ENCODE measurements around the gene KCNMB4. TPM values are rescaled to one million over a fixed set of nuclear protein-coding genes. Genes with fewer than 3 reads are reported as not detected.

KCNMB4 gene
- total and polyA plus RNA-seq, 4 donors, result 0.46 to 1.3 (median 0.65) TPM

- Histone ChIP-seq H3K4me3 (ENCODE audit: low read depth in 1 of 3, low read length in 3 of 3) (no peak overlapping the region), H3K27me3 (ENCODE audit: control insufficient read depth in 4 of 4, insufficient read depth in 4 of 4, low read length in 3 of 4) (no peaks in the 10 kb centered on the region), H3K9ac (ENCODE audit: low read depth in 1 of 2, low read length in 2 of 2) (no peak overlapping the region), H3K27ac (ENCODE audit: low read depth in 1 of 2, low read length in 2 of 2) (peak overlapping the region in 1 of 2 donors; percentile 12), H3K4me1 (ENCODE audit: control insufficient read depth in 4 of 4, insufficient read depth in 4 of 4, low read length in 3 of 4) (no peaks in the 10 kb centered on the region), H3K36me3 (ENCODE audit: control insufficient read depth in 4 of 4, insufficient read depth in 3 of 4, low read depth in 1 of 4, low read length in 3 of 4) (no peaks in the 10 kb centered on the region), H3K9me3 (ENCODE audit: control insufficient read depth in 4 of 4, low read length in 3 of 4) (peaks cover 0 to 3% (median under 1%) of the 10 kb centered on the region in 4 donors)
- WGBS, result 57% methylated on average over 4 of the region's 4 CpGs
- DNase-seq (ENCODE audit: low spot score), result no peak
- TF ChIP-seq JUND (IDR thresholded peaks at IDR 0.05) (no peak), ZBTB33 (IDR thresholded peaks at IDR 0.05) (no peak), NR2F2 (IDR thresholded peaks at IDR 0.05) (peak; percentile 84), EGR1 (IDR thresholded peaks at IDR 0.05; ENCODE audit: low read depth in 2 of 2) (no peak), HNF4A (conservative IDR thresholded peaks at IDR 0.05) (no peak), FOXA1 (IDR thresholded peaks at IDR 0.05) (no peak), REST (IDR thresholded peaks at IDR 0.05) (no peak), YY1 (IDR thresholded peaks at IDR 0.05) (no peak)
Observed at GRCh38 chr12:70444903-70445302, 78.8 kb downstream of the KCNMB4 start.

- WGBS, result 77% methylated on average over 4 of the region's 4 CpGs
- no peaks in the 10 kb centered on the region for H3K36me3 ChIP-seq (ENCODE audit: control insufficient read depth in 4 of 4, insufficient read depth in 3 of 4, low read depth in 1 of 4, low read length in 3 of 4)
- TF ChIP-seq GABPA (IDR thresholded peaks at IDR 0.05 in 1 of 2, conservative IDR thresholded peaks at IDR 0.05 in 1 of 2), result no peak
- peaks cover 0 to 9% (median 2%) of the 10 kb centered on the region in 4 donors for H3K9me3 ChIP-seq (ENCODE audit: control insufficient read depth in 4 of 4, low read length in 3 of 4)
- no peak for DNase-seq (ENCODE audit: low spot score)
- no peak overlapping the region for H3K27ac ChIP-seq (ENCODE audit: low read depth in 1 of 2, low read length in 2 of 2)
- H3K9ac ChIP-seq (ENCODE audit: low read depth in 1 of 2, low read length in 2 of 2), result no peak overlapping the region
- H3K27me3 ChIP-seq (ENCODE audit: control insufficient read depth in 4 of 4, insufficient read depth in 4 of 4, low read length in 3 of 4), result no peaks in the 10 kb centered on the region
- H3K4me3 ChIP-seq (ENCODE audit: low read depth in 1 of 3, low read length in 3 of 3), result no peak overlapping the region
- no peaks in the 10 kb centered on the region for H3K4me1 ChIP-seq (ENCODE audit: control insufficient read depth in 4 of 4, insufficient read depth in 4 of 4, low read length in 3 of 4)
Observed at GRCh38 chr12:70448371-70448770, 82.3 kb downstream of the KCNMB4 start.

- no peaks in the 10 kb centered on the region for H3K27me3 ChIP-seq (ENCODE audit: control insufficient read depth in 4 of 4, insufficient read depth in 4 of 4, low read length in 3 of 4)
- TF ChIP-seq NR2F2 (IDR thresholded peaks at IDR 0.05) (no peak), GABPA (IDR thresholded peaks at IDR 0.05 in 1 of 2, conservative IDR thresholded peaks at IDR 0.05 in 1 of 2) (no peak), HNF4A (conservative IDR thresholded peaks at IDR 0.05) (no peak), REST (IDR thresholded peaks at IDR 0.05) (no peak), YY1 (IDR thresholded peaks at IDR 0.05) (no peak), FOXA2 (IDR thresholded peaks at IDR 0.05) (no peak), JUND (IDR thresholded peaks at IDR 0.05) (no peak), HNF4G (IDR thresholded peaks at IDR 0.05) (no peak), MAX (IDR thresholded peaks at IDR 0.05) (no peak), ZBTB33 (IDR thresholded peaks at IDR 0.05) (no peak), SP1 (IDR thresholded peaks at IDR 0.05) (no peak), TAF1 (conservative IDR thresholded peaks at IDR 0.05) (no peak), FOXA1 (IDR thresholded peaks at IDR 0.05) (no peak), RXRA (IDR thresholded peaks at IDR 0.05) (no peak), EGR1 (IDR thresholded peaks at IDR 0.05; ENCODE audit: low read depth in 2 of 2) (no peak)
Observed at GRCh38 chr12:70449074-70449752, 83.1 kb downstream of the KCNMB4 start.

More at GRCh38 chr12:70449074-70449752, 83.1 kb downstream of the KCNMB4 start:
- WGBS, result 78% methylated on average over 13 of the region's 13 CpGs
- no peak for DNase-seq (ENCODE audit: low spot score)
- H3K36me3 ChIP-seq (ENCODE audit: control insufficient read depth in 4 of 4, insufficient read depth in 3 of 4, low read depth in 1 of 4, low read length in 3 of 4), result no peaks in the 10 kb centered on the region
- no peaks in the 10 kb centered on the region for H3K4me1 ChIP-seq (ENCODE audit: control insufficient read depth in 4 of 4, insufficient read depth in 4 of 4, low read length in 3 of 4)
- H3K4me3 ChIP-seq (ENCODE audit: low read depth in 1 of 3, low read length in 3 of 3), result no peak overlapping the region
- no peak overlapping the region for H3K27ac ChIP-seq (ENCODE audit: low read depth in 1 of 2, low read length in 2 of 2)
- no peak overlapping the region for H3K9ac ChIP-seq (ENCODE audit: low read depth in 1 of 2, low read length in 2 of 2)
- peaks cover 0 to 9% (median 2%) of the 10 kb centered on the region in 4 donors for H3K9me3 ChIP-seq (ENCODE audit: control insufficient read depth in 4 of 4, low read length in 3 of 4)
